HEK293 (cell line): ENCODE data around the gene ACTG1.

Source experiments
- CTCF ChIP-seq: fragments of 450-650 bp; formaldehyde crosslinking; IDR thresholded peaks from 2 replicates; pipeline ENCODE4 v1.5.1; 2016; ENCODE audit warnings: missing biosample characterization, missing genetic modification characterization
- PBX3 ChIP-seq: sonication (generic); formaldehyde crosslinking; IDR thresholded peaks from 2 replicates; pipeline ENCODE4 v1.8.1; 2022; ENCODE audit warnings: mild to moderate bottlenecking, moderate library complexity, missing genetic modification reagents
- PRDM1 ChIP-seq: fragments of 450-650 bp; formaldehyde crosslinking; IDR thresholded peaks from 2 replicates; pipeline ENCODE4; 2016; ENCODE audit warnings: missing biosample characterization, missing genetic modification characterization
- PRDM10 ChIP-seq: fragments of 450-650 bp; formaldehyde crosslinking; IDR thresholded peaks from 2 replicates; pipeline ENCODE4 v1.5.1; 2016; ENCODE audit warnings: missing biosample characterization, missing genetic modification characterization
- SP2 ChIP-seq: fragments of 450-650 bp; formaldehyde crosslinking; IDR thresholded peaks from 2 replicates; pipeline ENCODE4 v1.5.1; 2016; ENCODE audit warnings: missing biosample characterization, missing genetic modification characterization
- ZBTB49 ChIP-seq: fragments of 450-650 bp; formaldehyde crosslinking; IDR thresholded peaks from 2 replicates; pipeline ENCODE4 v1.5.1; 2016; ENCODE audit warnings: missing biosample characterization, missing genetic modification characterization, low read depth
- ZNF366 ChIP-seq: fragments of 450-650 bp; formaldehyde crosslinking; conservative IDR thresholded peaks from 2 replicates; pipeline ENCODE4 v1.5.1; 2016; ENCODE audit warnings: missing biosample characterization, missing genetic modification characterization
- ZNF610 ChIP-seq: fragments of 450-650 bp; formaldehyde crosslinking; IDR thresholded peaks from 2 replicates; pipeline ENCODE4 v1.5.1; 2016; ENCODE audit warnings: missing biosample characterization, missing genetic modification characterization, borderline replicate concordance
- ZNF670 ChIP-seq: fragments of 450-650 bp; formaldehyde crosslinking; IDR thresholded peaks from 2 replicates; pipeline ENCODE4 v1.5.1; 2016; ENCODE audit warnings: missing biosample characterization, missing genetic modification characterization, low read depth

- no peak for TF ChIP-seq ZBTB49 (tag by site-specific recombination)
- no peak; the same call in 1 of the 2 replicates for TF ChIP-seq SP2 (tag by site-specific recombination)
- TF ChIP-seq CTCF (tag by site-specific recombination), result no peak
- no peak for TF ChIP-seq ZNF670 (tag by site-specific recombination)
- TF ChIP-seq PRDM10 (tag by site-specific recombination), result no peak
- no peak for TF ChIP-seq PBX3 (CRISPR knock-in tag)
- no peak for TF ChIP-seq ZNF610
- TF ChIP-seq ZNF366 (tag by site-specific recombination), result no peak
- no peak for TF ChIP-seq PRDM1 (tag by site-specific recombination)
Observed at GRCh38 chr17:81538651-81539570, 26.3 kb upstream of the ACTG1 start.
